CD1c-positive myeloid dendritic cell (primary cell): ENCODE data around the gene FOXO3.
A peak's percentile ranks its signal among the peaks of the same experiment; 100 is the strongest.
"Not testable (repeated sequence)": the region's sequence is repeated elsewhere in the genome, so short reads cannot be mapped to it uniquely, and the experiment has no call there.

Experiments used
- DNase-seq: peaks from one replicate; pipeline ENCODE4 v3.0.0-alpha.2; 2016; ENCODE audit errors: extremely low spot score

Gene FOXO3

GRCh38 chr6:108555399-108556052 lies 5.2 kb upstream of the FOXO3 start:
- DNase-seq, result no peak

GRCh38 chr6:108556250-108556649 lies 4.5 kb upstream of the FOXO3 start:
- DNase-seq, result peak; percentile 34

GRCh38 chr6:108556866-108557493 lies 3.7 kb upstream of the FOXO3 start:
- no peak for DNase-seq

- DNase-seq, result peak; percentile 92
These were observed 3.0 kb upstream of the FOXO3 start for GRCh38 chr6:108557494-108558371.

GRCh38 chr6:108558372-108559096 lies 2.2 kb upstream of the FOXO3 start:
- peak; percentile 100 for DNase-seq

- DNase-seq, result peak; percentile 96
These were observed 1.4 kb upstream of the FOXO3 start for GRCh38 chr6:108559097-108559883.

GRCh38 chr6:108559884-108560462 lies 744 bp upstream of the FOXO3 start:
- no peak for DNase-seq

GRCh38 chr6:108561309-108561647 lies 561 bp downstream of the FOXO3 start:
- not testable (repeated sequence) for DNase-seq

GRCh38 chr6:108561742-108562502 lies 1.2 kb downstream of the FOXO3 start:
- DNase-seq, result peak; percentile 53

GRCh38 chr6:108562503-108562993 lies 1.8 kb downstream of the FOXO3 start:
- DNase-seq, result peak; percentile 51

GRCh38 chr6:108563292-108563691 lies 2.6 kb downstream of the FOXO3 start:
- DNase-seq, result no peak

GRCh38 chr6:108564178-108564577 lies 3.5 kb downstream of the FOXO3 start:
- peak; percentile 85 for DNase-seq

- DNase-seq, result peak; percentile 89
These were observed 4.5 kb downstream of the FOXO3 start for GRCh38 chr6:108565091-108565766.

GRCh38 chr6:108565893-108566292 lies 5.2 kb downstream of the FOXO3 start:
- peak; percentile 96 for DNase-seq

- DNase-seq, result no peak
These were observed 5.7 kb downstream of the FOXO3 start for GRCh38 chr6:108566406-108566805.

- no peak for DNase-seq
These were observed 7.4 kb downstream of the FOXO3 start for GRCh38 chr6:108568101-108568500.

- peak; percentile 35 for DNase-seq
These were observed 8.0 kb downstream of the FOXO3 start for GRCh38 chr6:108568551-108569305.

- DNase-seq, result no peak
These were observed 9.8 kb downstream of the FOXO3 start for GRCh38 chr6:108570517-108570916.
